Cerebellar cortex (tissue), 1 donor: ENCODE data around the gene PDZK1IP1.

Experiments
- DNase-seq: peaks from one replicate; pipeline ENCODE4 v3.0.0-alpha.2; 2015; ENCODE audit warnings: low spot score

PDZK1IP1 gene

GRCh38 chr1:47189844-47190508, at the start of gene PDZK1IP1:
Gene PDZK1IP1, minus strand, starts transcription at chr1:47190036. Its CDS starts 104 bp downstream, at chr1:47189932.
- no peak for DNase-seq

GRCh38 chr1:47238935-47239592, 49.2 kb upstream of the PDZK1IP1 start:
- no peak for DNase-seq

- DNase-seq: no peak
These were observed 46.0 kb upstream of the PDZK1IP1 start for GRCh38 chr1:47235806-47236205.

GRCh38 chr1:47235241-47235681, 45.4 kb upstream of the PDZK1IP1 start:
- no peak for DNase-seq

- DNase-seq: no peak
These were observed 43.4 kb upstream of the PDZK1IP1 start for GRCh38 chr1:47233186-47233585.

- no peak for DNase-seq
These were observed 42.5 kb upstream of the PDZK1IP1 start, which contains the start of gene TAL1 for GRCh38 chr1:47232187-47232874. Gene TAL1, minus strand, starts transcription at chr1:47232225. Its CDS starts 6,337 bp downstream, at chr1:47225888.

- peak; percentile 20 for DNase-seq
These were observed 41.7 kb upstream of the PDZK1IP1 start for GRCh38 chr1:47231301-47232186.

GRCh38 chr1:47230692-47231300, 41.0 kb upstream of the PDZK1IP1 start:
- no peak for DNase-seq

GRCh38 chr1:47229886-47230691, 40.3 kb upstream of the PDZK1IP1 start:
- no peak for DNase-seq

GRCh38 chr1:47229031-47229885, 39.4 kb upstream of the PDZK1IP1 start:
- DNase-seq: no peak

GRCh38 chr1:47228644-47229030, 38.8 kb upstream of the PDZK1IP1 start:
- no peak for DNase-seq

- DNase-seq: no peak
These were observed 37.8 kb upstream of the PDZK1IP1 start for GRCh38 chr1:47227341-47228232.

GRCh38 chr1:47226839-47227215, 37.0 kb upstream of the PDZK1IP1 start:
- no peak for DNase-seq

- no peak for DNase-seq
These were observed 36.4 kb upstream of the PDZK1IP1 start for GRCh38 chr1:47226121-47226838.

GRCh38 chr1:47225430-47226100, 35.7 kb upstream of the PDZK1IP1 start:
- no peak for DNase-seq

GRCh38 chr1:47224676-47225399, 35.0 kb upstream of the PDZK1IP1 start:
- DNase-seq: no peak
